ENCODE measurements around the gene FARP1.

Gene FARP1

DNA sequence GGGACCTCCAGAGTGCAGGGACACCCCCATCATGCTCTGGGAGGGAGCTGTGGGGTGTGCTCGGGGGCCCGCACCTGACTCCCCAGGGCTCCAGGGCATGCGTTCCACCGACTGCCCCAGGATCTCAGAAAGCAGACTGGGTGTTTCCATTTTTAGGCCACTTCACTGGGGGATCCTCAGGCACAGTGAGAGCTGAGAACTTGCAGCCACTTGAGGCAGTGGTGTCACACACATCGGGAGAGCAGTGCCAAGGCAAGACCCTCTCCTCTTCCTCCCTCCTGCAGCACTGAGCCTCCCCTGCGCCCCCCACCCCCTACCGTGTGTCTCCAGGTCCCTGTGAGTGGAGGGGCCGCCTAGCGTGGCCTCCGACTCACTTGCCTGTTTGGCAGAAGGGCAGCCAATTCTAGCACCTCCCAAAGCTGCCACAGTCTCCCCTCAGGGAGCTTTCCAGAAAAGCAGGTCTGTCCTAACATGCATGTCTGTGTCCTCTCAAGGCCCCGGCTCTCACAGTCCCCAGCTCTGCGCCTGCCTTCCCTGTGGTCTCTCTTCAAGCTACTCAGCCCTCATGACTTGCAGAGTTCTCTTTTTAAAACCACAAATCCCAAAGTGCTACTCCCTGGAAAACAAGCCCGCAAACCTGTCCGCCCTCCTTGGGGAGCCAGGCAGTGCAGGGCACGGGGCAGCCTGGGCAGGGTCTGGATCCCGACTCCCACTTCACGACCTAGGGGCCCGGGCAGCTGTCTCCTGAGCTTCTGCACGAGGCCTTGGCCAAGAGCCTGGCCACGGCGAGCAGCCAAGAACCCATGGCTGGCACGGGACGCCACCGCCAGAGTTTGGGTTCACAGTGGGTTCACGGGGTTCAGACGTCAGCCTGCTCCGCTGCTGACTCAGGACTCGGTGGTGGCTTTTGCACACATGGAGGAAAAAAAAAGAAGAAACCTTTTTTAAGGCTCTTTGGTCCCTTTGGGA is 339.9 kb downstream of the FARP1 start:
- DNase-seq (ENCODE audit: low read depth), result no peak

DNA sequence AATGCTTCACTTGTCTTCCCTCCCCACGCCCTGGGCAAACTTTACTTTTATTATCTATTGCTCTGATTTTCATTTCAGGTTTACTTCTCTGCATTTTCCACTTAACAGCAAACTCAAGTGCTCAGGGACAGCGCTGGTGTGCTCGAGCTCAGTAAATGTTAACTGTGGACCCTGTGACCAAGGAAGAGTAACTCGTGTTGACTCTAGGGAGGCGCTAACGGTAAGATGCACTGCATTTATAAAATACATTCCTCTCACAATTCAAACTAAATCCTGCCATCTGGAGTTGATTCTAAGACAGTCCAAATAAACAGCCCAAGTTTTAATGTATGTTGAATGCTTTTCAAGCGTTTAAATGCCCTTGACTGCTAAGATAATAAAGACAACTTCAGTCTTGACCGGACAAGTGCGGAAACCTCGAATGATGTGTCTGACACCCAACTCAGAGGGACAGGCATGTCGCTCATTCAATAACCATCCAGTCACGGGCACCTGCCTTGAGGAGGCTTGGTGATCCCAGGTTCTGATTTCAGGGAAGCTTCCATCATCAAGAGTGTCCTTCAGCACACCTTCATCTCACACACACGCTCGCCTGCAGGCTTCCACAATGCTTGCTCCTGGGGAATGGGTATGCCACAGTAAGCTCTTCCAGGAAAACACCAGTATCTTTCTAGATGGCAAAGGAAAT is 340.9 kb downstream of the FARP1 start:
- no peak for DNase-seq (ENCODE audit: low read depth)

DNA sequence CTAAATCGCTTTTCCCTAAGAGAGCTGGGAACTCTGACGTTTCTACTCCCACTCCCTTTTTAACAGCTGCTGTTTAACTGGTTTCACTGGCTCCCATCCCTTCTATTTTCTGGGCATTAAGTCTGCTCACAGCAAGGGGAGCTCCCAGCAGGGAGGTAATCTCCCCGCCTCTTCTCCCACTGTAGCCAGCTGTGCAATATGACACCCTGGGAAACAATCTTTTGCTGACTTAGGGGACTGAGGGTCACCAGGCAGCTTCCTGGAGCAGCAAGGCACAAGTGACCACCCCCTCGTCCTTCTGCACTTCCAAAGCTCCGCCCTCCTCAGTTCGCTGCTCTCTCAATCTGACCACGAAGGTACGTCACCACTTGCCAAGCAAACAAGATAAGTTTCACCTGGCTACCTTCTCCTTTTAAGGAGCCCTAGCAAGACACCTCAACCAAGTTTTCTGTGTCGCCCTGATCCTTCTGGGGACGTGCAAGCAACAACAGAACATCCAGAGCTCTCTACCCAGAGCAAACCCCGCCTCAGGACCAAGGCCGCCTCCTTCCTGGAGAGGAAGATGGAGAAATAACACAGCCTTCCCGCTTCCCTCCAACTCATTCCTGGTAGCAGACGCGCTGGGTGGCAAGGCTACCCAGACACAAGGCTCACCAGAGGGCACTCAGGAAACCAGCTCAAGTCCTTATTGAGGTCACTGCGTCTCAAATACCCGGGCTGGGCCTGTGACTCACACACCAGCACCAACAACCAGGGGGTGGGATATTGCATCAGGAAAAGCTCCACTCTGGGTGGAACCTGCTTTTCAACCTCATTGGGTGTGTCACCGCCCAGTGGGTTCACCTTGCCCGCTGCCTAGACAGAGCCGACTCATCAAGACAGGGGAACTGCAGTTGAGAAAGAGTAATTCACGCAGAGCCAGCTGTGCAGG is 341.7 kb downstream of the FARP1 start:
- DNase-seq (ENCODE audit: low read depth), result peak; percentile 85

DNA sequence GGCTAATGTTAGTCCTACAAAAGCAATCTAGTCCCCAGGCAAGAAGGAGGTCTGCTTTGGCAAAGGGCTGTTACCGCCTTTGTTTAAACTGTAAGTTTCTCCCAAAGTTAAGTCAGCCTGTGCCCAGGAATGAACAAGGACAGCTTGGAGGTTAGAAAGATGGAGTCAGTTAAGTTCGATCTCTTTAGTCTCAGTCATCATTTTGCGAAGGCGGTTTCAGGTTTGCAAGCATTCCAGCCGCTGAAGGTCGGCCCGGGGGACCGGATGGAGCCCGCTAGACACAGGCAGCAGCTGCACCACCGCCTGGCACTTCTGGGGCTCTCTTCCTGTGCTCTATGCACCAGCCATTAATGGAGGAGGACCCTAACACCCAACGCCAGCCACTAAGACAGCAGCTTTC is 342.7 kb downstream of the FARP1 start:
- no peak for DNase-seq (ENCODE audit: low read depth)

DNA sequence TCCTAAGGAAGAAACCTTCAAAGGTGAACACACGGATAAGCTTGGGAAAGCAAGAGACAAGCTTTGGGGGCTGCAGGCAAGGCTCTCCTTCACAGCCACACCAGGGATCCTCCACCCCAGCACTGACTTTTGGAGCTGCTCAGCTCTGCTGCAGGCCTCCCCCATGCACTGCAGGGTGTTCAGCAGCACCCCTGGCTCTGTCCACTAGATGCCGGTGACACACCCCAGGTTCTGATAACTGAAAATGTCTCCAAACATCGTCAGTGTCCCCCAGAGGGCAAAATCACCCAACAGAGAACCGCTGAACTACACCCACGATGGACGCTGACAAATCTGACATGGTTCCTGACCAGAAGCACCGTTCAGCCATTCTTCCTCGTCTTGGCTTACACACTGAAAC is 343.5 kb downstream of the FARP1 start:
- DNase-seq (ENCODE audit: low read depth), result no peak

DNA sequence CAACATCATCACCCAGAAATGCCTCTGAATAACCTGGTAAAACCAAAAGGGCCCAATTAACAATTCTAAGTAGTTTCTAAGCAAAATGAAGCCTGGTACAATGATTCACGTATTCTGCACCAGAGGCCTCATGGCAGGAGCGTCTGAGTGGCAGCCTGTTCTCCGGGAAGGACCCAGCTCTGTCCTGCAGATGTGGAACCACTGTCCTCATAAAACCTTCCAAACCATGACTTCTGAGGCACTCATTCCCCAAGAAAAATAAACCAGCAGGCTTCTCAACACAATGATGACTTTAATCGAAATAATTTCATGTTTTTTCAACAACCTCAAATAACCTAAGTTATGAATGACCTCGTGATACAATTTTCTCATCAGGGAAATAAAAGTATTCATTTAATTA is 344.1 kb downstream of the FARP1 start:
- DNase-seq (ENCODE audit: low read depth), result no peak

DNA sequence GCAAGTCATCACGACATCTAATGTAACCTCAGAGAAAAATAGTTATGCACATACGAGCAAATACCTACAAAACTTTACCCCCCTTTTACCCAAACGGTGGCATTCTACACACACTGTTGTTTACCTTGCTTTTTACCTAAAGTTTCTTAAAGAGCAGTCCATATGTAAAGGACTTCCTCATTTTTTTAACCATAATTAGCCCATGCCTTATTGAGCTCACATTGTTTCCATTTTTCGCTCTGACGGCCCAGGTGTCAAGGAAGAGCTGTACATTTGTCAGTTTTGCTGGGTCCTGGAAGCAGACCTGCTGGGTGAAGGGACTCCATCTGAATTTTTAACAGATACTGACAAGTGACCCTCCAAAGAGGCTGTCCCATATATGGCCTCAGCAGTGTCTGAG is 344.6 kb downstream of the FARP1 start:
- no peak for DNase-seq (ENCODE audit: low read depth)

DNA sequence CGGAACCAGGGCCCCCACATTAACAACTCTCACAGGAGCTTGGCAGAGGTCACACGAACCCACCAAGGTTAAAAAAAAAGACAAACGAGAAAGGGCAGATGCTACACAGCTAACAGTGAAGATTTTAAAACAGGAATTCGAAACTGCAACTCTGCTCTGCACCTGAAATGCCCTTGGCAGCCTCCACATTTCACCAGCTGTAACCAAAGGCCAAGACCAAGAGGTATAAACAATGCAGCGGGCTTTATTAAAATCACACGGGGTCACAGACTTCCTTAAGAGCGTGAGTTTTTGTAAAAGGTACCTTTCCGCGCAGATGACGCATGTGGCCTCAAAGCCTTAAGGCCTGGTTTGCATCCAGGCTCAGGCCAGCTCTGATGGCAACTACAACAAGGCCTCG is 345.8 kb downstream of the FARP1 start:
- no peak for DNase-seq (ENCODE audit: low read depth)

DNA sequence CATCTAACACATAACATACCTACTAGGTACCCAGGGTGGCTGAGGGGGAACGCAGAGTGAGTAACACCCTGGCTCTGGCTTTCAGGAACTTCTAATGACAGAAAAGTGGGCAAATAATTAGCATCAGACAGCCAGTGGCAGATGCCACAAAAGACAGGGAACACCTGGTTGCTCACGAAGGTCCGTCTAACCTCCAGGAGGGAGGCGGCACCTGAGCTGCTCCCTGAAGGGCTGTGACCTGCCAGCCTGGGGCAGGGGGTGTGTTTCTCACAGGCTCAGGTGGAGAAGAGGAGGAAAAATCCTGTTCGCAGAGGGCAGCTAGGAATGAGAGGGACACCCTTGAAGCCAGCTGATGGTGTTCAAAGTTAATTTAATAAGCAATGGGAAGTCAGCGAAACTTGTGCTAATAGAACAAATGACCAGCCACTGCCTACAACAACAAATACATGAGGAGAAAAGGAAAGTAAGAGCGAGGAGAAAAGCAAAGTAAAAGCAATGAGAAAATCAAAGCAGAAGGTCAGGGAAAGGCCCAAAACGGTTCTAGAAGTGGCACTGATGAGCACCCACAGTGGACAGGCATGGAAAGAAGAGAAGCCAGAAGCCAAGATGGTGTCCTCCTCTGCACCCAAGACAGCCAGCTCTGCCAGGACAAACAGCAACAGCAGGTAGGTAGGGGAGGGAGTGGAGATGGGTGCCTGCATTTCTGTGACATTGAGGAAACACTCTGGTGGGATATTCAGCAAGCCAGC is 346.7 kb downstream of the FARP1 start:
- DNase-seq (ENCODE audit: low read depth), result no peak

- DNase-seq (ENCODE audit: low read depth), result no peak
These were observed 347.4 kb downstream of the FARP1 start for GRCh38 chr13:98490195-98490836.

- no peak for DNase-seq (ENCODE audit: low read depth)
These were observed 348.0 kb downstream of the FARP1 start for GRCh38 chr13:98490866-98491265.

DNA sequence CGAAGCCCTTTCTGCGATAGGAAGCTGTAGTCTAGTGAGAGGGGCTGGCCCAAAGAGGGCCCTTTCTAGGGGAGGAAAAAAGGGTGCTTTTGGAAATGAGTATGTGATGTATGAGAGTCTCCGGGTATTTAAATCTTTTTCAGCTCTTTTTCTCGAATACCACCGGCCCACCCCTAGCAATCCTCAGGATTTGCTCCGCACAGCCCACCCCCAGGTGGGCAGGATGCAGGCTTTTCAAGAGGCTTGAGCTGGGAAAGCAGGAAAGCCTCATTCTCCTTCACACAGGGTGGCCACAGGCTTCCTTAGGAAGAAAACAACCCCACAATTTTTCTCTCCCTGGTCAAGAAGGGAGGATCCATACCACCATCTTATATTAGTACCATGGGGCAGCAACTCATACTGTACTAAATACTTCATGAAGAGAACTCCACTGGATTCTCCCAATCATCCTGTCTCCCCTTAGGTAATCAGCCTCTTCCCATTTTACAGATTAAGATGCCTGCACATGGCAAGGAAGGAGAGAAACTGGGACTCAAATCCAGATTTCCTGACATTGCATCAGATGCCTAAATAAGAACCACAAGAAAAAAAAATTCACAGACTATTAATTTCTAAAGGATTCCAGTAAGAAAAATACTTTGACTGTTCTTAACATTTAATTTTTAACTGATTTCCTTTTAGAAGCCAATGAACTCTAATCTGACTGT is 349.6 kb downstream of the FARP1 start:
- peak; percentile 70 for DNase-seq (ENCODE audit: low read depth)

DNA sequence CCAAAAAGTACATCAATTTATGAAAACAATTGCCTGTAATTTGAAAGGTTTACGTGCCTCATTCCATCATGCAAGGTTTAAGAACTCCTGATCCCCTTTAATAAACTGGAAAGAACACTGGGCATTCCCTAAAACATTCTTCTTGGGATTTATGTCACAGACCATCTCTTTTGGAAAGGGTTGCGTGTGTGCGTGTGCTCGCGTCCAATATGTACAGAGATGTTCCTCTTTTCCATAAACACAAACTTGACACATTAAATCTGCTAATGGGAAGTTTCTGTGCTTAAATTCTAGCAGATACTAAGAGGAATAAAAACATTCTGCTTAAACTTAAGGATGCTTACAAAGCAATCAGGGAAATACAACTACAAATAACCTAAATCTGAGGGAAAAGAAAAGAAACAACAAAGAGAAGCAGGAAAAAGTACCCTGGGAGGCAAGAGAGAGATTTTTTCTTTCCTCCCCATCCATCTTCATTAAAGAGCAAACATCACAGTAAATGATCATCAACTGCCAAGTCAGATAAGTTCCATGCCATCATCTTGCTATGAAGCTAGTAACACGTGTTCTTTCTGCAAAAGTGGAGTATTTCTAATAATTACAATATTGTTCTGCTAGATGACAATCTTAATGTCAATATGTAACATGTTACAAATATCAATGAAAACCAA is 350.3 kb downstream of the FARP1 start:
- DNase-seq (ENCODE audit: low read depth), result no peak

DNA sequence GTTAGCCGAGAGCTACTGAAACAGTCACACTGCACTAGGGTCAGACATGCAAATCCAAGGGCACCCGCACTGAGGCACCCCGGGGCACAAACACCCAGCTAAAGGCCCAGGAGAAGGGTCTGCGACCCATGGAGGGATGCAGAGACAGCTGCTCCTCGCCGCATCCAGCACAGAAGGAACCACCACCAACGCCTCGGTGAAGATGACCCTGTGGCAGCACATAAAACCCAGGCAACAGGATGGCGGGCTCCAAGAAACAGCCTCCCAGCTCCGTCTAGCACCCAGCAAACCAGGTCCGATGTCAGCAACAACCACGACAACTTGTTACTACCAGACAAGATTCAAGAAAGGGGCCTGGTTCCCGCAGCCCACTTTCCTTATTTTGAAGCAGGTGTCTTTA is 351.9 kb downstream of the FARP1 start:
- no peak for DNase-seq (ENCODE audit: low read depth)

- peak; percentile 31 for DNase-seq (ENCODE audit: low read depth)
These were observed 353.0 kb downstream of the FARP1 start for GRCh38 chr13:98495627-98496478.

- DNase-seq (ENCODE audit: low read depth), result no peak
These were observed 353.5 kb downstream of the FARP1 start for GRCh38 chr13:98496479-98496791.

DNA sequence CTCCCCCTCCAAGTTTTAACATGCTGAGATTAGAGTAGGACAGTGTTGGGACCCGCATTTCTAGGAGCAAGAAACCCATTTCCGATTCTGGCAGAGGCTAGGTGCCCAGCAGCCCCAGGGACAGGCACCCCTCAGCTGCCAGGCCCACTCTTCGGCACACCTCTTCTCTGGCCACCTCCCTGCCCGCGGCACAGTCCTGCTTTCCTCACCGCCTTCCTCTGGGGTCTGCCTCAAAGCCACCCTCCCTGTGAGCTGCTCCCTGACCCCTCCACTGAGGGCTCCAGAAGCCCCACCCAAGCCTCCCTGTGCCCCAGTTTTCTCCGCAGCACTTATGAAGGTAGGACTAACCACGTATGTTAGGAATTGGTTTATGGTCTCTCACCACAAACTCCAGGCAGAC is 354.1 kb downstream of the FARP1 start:
- no peak for DNase-seq (ENCODE audit: low read depth)

DNA sequence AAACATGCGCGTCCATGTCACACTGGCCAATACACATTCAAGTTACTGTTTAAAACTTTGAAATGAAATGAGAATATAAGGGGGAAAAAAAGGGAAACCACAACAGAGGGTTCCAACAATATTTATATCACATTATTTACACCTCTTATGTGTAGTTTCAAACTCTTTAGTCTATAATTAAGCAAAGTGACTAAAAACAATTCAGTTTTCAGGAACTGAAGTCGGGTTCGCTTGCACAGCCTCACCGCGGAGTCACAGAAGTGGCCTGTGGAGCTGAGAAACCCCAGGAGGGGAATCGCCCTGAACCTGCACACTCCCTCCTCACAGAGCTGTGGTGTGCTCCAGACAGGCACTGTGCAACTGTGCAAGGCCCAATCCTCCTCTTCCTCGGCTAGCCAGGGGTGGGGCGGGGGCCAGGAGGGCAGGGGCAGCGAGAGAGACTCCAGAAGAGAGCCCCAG is 358.1 kb downstream of the FARP1 start:
- no peak for DNase-seq (ENCODE audit: low read depth)

Data from fibroblast of the conjunctiva (primary cell).